ENCODE data around the gene CMSS1. TPM values are rescaled to one million over a fixed set of nuclear protein-coding genes. Genes with fewer than 3 reads are reported as not detected.
"Not testable (repeated sequence)": the region's sequence is repeated elsewhere in the genome, so short reads cannot be mapped to it uniquely, and the experiment has no call there.

CMSS1 gene
- total RNA-seq, 2 donors from 2014 or later, result 18.9 to 20.4 TPM

DNA sequence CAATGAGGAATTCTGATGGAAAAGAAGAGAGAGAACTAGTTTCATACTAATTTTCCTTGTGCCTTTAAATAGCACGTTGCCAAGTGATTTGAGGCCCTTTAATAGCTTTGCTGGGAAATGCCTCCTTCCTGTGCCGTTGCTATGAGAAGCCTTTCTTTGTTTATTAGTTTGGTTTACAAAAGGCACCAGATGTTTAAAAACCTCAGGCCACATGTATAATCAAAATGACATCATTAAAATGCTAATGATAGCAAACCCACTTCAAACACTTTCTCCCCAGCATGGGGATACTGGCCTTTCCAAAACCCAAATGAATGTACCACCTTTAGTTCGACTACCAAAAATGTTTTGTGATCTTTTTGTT, 393.1 kb downstream of the CMSS1 start:
- DNase-seq (no peak), ATAC-seq (peak; percentile 77)
- Mint-ChIP-seq H3K4me3 (peak overlapping the region; percentile 67), H3K4me1 (peaks cover 11% of the 10 kb centered on the region), H3K27me3 (peaks cover 7% of the 10 kb centered on the region), H3K36me3 (ENCODE audit: low read depth) (peaks cover 2% of the 10 kb centered on the region), H3K27ac (peak overlapping the region; percentile 87)
- H3K9me3 ChIP-seq (ENCODE audit: control insufficient read depth, low read length, poor library complexity, severe bottlenecking), result no peaks in the 10 kb centered on the region

DNA sequence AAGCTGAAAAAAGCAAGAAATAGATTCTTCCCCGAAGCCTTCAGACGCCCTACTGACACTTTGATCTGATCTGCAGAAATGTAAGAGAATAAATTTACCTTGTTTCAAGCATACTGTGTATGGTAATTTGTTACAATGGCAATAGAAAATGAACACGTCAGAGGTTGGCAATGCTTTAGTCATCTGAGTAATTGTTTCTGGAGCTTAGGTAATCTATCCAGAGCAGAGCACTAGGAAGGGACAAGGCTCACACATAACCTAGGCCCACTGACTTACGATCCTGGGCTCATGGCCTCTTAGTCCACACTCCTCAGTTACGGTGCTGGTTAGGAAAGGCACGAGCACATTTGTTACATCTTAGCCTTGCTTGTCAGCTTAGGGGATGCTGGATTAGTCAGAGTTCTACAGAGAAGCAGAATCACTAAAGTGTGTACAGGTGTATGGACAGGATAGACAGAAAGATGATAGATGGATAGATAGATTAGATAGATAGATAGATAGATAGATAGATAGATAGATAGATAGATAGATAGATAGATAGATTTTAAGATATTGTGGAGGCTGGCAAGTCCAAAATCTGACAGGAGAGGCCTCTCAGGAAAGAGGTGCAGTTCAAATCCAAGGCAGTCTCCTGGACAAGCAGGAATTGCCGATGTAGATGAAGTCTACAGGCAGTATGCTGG, 396.4 kb downstream of the CMSS1 start:
- no peaks in the 10 kb centered on the region for H3K9me3 ChIP-seq (ENCODE audit: control insufficient read depth, low read length, poor library complexity, severe bottlenecking)
- no peak for DNase-seq
- peak overlapping the region; percentile 43 for H3K27ac Mint-ChIP-seq
- H3K4me1 Mint-ChIP-seq, result peaks cover 11% of the 10 kb centered on the region
- H3K36me3 Mint-ChIP-seq (ENCODE audit: low read depth), result peaks cover 4% of the 10 kb centered on the region
- peaks cover 22% of the 10 kb centered on the region for H3K27me3 Mint-ChIP-seq
- H3K4me3 Mint-ChIP-seq, result no peak overlapping the region
- ATAC-seq, result no peak

DNA sequence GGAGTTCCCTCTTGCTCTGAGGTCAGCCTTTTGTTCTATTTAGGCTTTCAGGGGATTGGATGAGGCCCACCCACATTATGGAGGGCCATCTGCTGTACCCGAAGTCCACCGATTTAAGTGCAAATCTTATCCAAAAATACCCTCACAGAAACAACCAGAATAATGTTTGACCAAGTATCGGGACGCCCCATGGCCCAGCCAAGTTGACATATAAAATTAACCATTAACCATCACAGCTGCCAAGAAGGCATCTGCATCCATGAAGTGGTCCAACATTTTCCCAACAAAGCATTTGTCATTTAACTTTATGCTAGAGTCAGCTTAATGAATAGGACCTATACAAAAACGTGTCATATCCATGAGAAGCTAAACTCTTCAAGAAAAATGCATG, 396.9 kb downstream of the CMSS1 start:
- H3K27ac Mint-ChIP-seq, result peak overlapping the region; percentile 43
- peaks cover 22% of the 10 kb centered on the region for H3K27me3 Mint-ChIP-seq
- no peaks in the 10 kb centered on the region for H3K9me3 ChIP-seq (ENCODE audit: control insufficient read depth, low read length, poor library complexity, severe bottlenecking)
- no peak overlapping the region for H3K4me3 Mint-ChIP-seq
- peaks cover 10% of the 10 kb centered on the region for H3K4me1 Mint-ChIP-seq
- no peak for ATAC-seq
- DNase-seq, result no peak
- peaks cover 4% of the 10 kb centered on the region for H3K36me3 Mint-ChIP-seq (ENCODE audit: low read depth)

GRCh38 chr3:100216713-100217112, 399.1 kb downstream of the CMSS1 start:
- Mint-ChIP-seq H3K36me3 (ENCODE audit: low read depth) (peaks cover 4% of the 10 kb centered on the region), H3K4me3 (no peak overlapping the region), H3K4me1 (no peaks in the 10 kb centered on the region), H3K27me3 (peaks cover 22% of the 10 kb centered on the region), H3K27ac (no peak overlapping the region)
- H3K9me3 ChIP-seq (ENCODE audit: control insufficient read depth, low read length, poor library complexity, severe bottlenecking), result no peaks in the 10 kb centered on the region
- ATAC-seq, result no peak
- no peak for DNase-seq

DNA sequence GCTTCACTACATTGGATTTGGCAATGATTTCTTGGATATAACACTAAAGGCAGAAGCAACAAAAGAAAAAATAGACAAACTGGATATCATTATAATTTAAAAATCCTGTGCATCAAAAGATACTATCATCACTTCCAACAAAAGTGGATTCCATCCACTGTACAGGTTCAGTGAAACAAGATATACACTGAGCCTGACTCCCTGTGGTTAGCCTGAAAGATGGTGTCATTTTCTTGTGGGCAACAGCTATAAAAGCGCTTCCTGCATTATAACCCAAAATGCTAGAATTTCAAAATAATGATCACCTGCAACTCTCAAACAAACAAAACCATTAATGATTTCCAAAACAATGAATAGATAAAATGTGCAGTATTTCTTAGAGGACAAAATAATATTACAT, 403.5 kb downstream of the CMSS1 start:
- Mint-ChIP-seq H3K36me3 (ENCODE audit: low read depth) (peaks cover 2% of the 10 kb centered on the region), H3K4me3 (no peak overlapping the region), H3K27me3 (peaks cover 12% of the 10 kb centered on the region), H3K4me1 (no peaks in the 10 kb centered on the region), H3K27ac (no peak overlapping the region)
- no peak for ATAC-seq
- H3K9me3 ChIP-seq (ENCODE audit: control insufficient read depth, low read length, poor library complexity, severe bottlenecking), result no peaks in the 10 kb centered on the region
- no peak for DNase-seq

DNA sequence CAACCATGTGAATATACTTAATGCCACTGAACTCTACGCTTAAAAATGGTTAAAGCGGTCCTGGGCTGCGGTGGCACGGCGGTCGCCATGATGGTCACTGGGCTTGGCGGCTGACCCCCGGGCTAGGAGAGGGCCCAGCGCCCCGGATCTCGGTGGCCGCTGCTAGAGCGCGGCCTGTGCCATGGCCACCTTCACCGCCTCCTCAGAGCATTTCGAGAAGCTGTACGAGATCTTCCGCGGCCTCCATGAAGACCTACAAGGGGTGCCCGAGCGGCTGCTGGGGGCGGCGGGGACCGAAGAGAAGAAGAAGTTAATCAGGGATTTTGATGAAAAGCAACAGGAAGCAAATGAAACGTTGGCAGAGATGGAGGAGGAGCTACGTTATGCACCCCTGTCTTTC, 407.5 kb downstream of the CMSS1 start:
- DNase-seq (no peak), ATAC-seq (no peak)
- H3K4me3 Mint-ChIP-seq, result no peak overlapping the region
- no peak overlapping the region for H3K27ac Mint-ChIP-seq
- H3K9me3 ChIP-seq (ENCODE audit: control insufficient read depth, low read length, poor library complexity, severe bottlenecking), result no peaks in the 10 kb centered on the region
- H3K36me3 Mint-ChIP-seq (ENCODE audit: low read depth), result peaks cover 2% of the 10 kb centered on the region
- peaks cover 3% of the 10 kb centered on the region for H3K4me1 Mint-ChIP-seq
- no peaks in the 10 kb centered on the region for H3K27me3 Mint-ChIP-seq

DNA sequence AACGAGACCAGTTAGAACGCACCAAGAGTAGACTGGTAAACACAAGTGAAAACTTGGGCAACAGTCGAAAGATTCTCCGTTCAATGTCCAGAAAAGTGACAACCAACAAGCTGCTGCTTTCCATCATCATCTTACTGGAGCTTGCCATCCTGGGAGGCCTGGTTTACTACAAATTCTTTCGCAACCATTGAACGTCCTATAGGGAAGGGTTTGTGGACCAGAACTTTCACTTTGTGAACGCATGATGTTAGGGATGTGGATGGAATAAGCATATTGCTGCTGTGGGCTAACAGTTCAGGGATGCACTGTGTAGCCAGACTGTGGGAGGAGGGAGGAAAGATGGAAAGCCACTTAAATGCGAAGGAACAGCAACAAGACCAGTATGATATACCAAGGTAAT, 408.2 kb downstream of the CMSS1 start:
- DNase-seq, result no peak
- Mint-ChIP-seq H3K27me3 (no peaks in the 10 kb centered on the region), H3K27ac (no peak overlapping the region), H3K4me3 (no peak overlapping the region), H3K36me3 (ENCODE audit: low read depth) (peaks cover 2% of the 10 kb centered on the region), H3K4me1 (peaks cover 3% of the 10 kb centered on the region)
- ATAC-seq, result no peak
- no peaks in the 10 kb centered on the region for H3K9me3 ChIP-seq (ENCODE audit: control insufficient read depth, low read length, poor library complexity, severe bottlenecking)

- Mint-ChIP-seq H3K36me3 (ENCODE audit: low read depth) (peaks cover 2% of the 10 kb centered on the region), H3K4me3 (no peak overlapping the region), H3K4me1 (peaks cover 3% of the 10 kb centered on the region), H3K27ac (no peak overlapping the region), H3K27me3 (no peaks in the 10 kb centered on the region)
- DNase-seq, result no peak
- no peaks in the 10 kb centered on the region for H3K9me3 ChIP-seq (ENCODE audit: control insufficient read depth, low read length, poor library complexity, severe bottlenecking)
- ATAC-seq, result no peak
Measured at GRCh38 chr3:100226712-100227429, 409.2 kb downstream of the CMSS1 start.

- Mint-ChIP-seq H3K36me3 (ENCODE audit: low read depth) (peaks cover 2% of the 10 kb centered on the region), H3K4me1 (peaks cover 3% of the 10 kb centered on the region), H3K4me3 (no peak overlapping the region), H3K27me3 (no peaks in the 10 kb centered on the region), H3K27ac (peak overlapping the region; percentile 43)
- H3K9me3 ChIP-seq (ENCODE audit: control insufficient read depth, low read length, poor library complexity, severe bottlenecking), result no peaks in the 10 kb centered on the region
- DNase-seq (no peak), ATAC-seq (no peak)
Measured at GRCh38 chr3:100227511-100227921, 409.9 kb downstream of the CMSS1 start.

DNA sequence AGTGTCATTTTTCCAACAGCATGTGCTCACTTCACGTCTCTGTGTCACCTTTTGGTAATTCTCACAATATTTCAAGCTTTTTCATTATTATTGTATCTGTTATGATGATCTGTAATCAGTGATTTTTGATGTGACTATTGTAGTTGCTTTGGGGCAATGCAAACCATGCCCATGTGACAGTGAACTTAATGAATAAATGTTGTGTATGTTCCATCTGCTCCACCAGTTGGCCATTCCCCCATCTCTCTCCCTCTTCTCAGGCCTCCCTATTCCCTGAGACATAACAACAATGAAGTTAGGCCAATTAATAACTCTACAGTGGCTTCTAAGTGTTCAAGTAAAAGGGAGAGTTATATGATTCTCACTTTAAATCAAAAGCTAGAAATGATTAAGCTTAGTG, 410.6 kb downstream of the CMSS1 start:
- Mint-ChIP-seq H3K27ac (peak overlapping the region; percentile 43), H3K4me1 (peaks cover 3% of the 10 kb centered on the region), H3K4me3 (no peak overlapping the region), H3K36me3 (ENCODE audit: low read depth) (peaks cover 2% of the 10 kb centered on the region), H3K27me3 (no peaks in the 10 kb centered on the region)
- H3K9me3 ChIP-seq (ENCODE audit: control insufficient read depth, low read length, poor library complexity, severe bottlenecking), result no peaks in the 10 kb centered on the region
- ATAC-seq (no peak), DNase-seq (no peak)

- ATAC-seq, result not testable (repeated sequence)
Measured at GRCh38 chr3:100229188-100229587, 411.5 kb downstream of the CMSS1 start.

DNA sequence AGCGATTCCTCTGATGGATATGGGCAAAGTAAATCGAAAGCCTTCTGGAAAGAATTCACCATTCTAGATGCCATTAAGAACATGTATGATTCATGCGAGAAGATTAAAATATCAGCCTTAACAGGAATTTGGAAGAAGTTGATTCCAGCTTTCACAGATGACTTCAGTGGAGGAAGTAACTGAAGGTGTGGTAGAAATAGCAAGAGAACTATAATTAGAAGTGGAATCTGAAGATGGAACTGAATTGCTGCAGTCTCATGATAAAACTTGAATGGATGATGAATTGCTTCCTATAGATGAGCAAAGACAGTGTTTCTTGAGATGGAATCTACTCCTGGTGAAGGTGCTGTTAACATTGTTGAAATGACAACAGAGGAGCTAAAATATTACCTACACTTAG, 413.0 kb downstream of the CMSS1 start:
- peaks cover 3% of the 10 kb centered on the region for H3K4me1 Mint-ChIP-seq
- H3K9me3 ChIP-seq (ENCODE audit: control insufficient read depth, low read length, poor library complexity, severe bottlenecking), result no peaks in the 10 kb centered on the region
- no peak overlapping the region for H3K4me3 Mint-ChIP-seq
- H3K27me3 Mint-ChIP-seq, result peaks cover 5% of the 10 kb centered on the region
- peaks cover 4% of the 10 kb centered on the region for H3K36me3 Mint-ChIP-seq (ENCODE audit: low read depth)
- H3K27ac Mint-ChIP-seq, result no peak overlapping the region
- DNase-seq (no peak), ATAC-seq (no peak)

More at GRCh38 chr3:100229188-100229587, 411.5 kb downstream of the CMSS1 start:
- not testable (repeated sequence) for H3K9me3 ChIP-seq (ENCODE audit: control insufficient read depth, low read length, poor library complexity, severe bottlenecking); H3K36me3 Mint-ChIP-seq (ENCODE audit: low read depth); DNase-seq; H3K4me1 Mint-ChIP-seq; H3K27ac Mint-ChIP-seq; H3K27me3 Mint-ChIP-seq; H3K4me3 Mint-ChIP-seq
